SK-N-SH treated with all-trans-retinoic acid at 6 μM for 48 hours (cell line): ENCODE measurements around the gene NRXN2.

Experiments
- ATAC-seq: fragments of 200-7000 bp; cut with Tn5 transposase; 3 replicates; pipeline ENCODE4 v1.9.1; 2020; ENCODE audit warnings: mild to moderate bottlenecking, moderate library complexity
- ARNTL ChIP-seq: fragments of 450-650 bp; formaldehyde crosslinking; IDR thresholded peaks from 2 replicates; pipeline ENCODE4 v1.5.0; 2020; ENCODE audit warnings: low read depth, mild to moderate bottlenecking, moderate library complexity, borderline replicate concordance
- BACH2 ChIP-seq: fragments of 250-450 bp; sonication (Bioruptor Pico); IDR thresholded peaks from 2 replicates; pipeline ENCODE4 v1.9.0; 2021; ENCODE audit warnings: mild to moderate bottlenecking, borderline replicate concordance
- CSDC2 ChIP-seq: fragments of 250-450 bp; sonication (Bioruptor Pico); IDR thresholded peaks from 2 replicates; pipeline ENCODE4 v1.5.0; 2020; ENCODE audit warnings: mild to moderate bottlenecking, moderate library complexity
- ESRRG ChIP-seq: fragments of 250-450 bp; sonication (Bioruptor Pico); IDR thresholded peaks from 2 replicates; pipeline ENCODE4 v1.6.1; 2021; ENCODE audit warnings: mild to moderate bottlenecking
- GLIS3 ChIP-seq: fragments of 250-450 bp; sonication (Bioruptor Pico); IDR thresholded peaks from 2 replicates; pipeline ENCODE4 v1.5.0; 2020; ENCODE audit warnings: mild to moderate bottlenecking, moderate library complexity
- ISL1 ChIP-seq: fragments of 250-450 bp; sonication (Bioruptor Pico); IDR thresholded peaks from 2 replicates; pipeline ENCODE4 v2.1.2; 2022; ENCODE audit warnings: mild to moderate bottlenecking, moderate library complexity
- OSR1 ChIP-seq: fragments of 250-450 bp; sonication (Bioruptor Pico); IDR thresholded peaks from 2 replicates; pipeline ENCODE4 v1.8.0; 2022; ENCODE audit warnings: moderate library complexity, mild to moderate bottlenecking, inconsistent platforms
- PPARA ChIP-seq: fragments of 250-450 bp; sonication (Bioruptor Pico); IDR thresholded peaks from 2 replicates; pipeline ENCODE4 v1.5.0; 2020; ENCODE audit warnings: mild to moderate bottlenecking, borderline replicate concordance
- RARB ChIP-seq: fragments of 250-450 bp; sonication (Bioruptor Pico); IDR thresholded peaks from 2 replicates; pipeline ENCODE4 v1.8.0; 2021; ENCODE audit warnings: mild to moderate bottlenecking, moderate library complexity
- TCF4 ChIP-seq: fragments of 250-450 bp; sonication (Bioruptor Pico); IDR thresholded peaks from 2 replicates; pipeline ENCODE4 v1.8.0; 2021; ENCODE audit warnings: mild to moderate bottlenecking, moderate library complexity, borderline replicate concordance
- TOX ChIP-seq: fragments of 250-450 bp; sonication (Bioruptor Pico); IDR thresholded peaks from 2 replicates; pipeline ENCODE4 v1.8.0; 2021; ENCODE audit warnings: mild to moderate bottlenecking, moderate library complexity, borderline replicate concordance
- ZC3H10 ChIP-seq: fragments of 250-450 bp; sonication (Bioruptor Pico); IDR thresholded peaks from 2 replicates; pipeline ENCODE4 v1.5.1; 2021; ENCODE audit warnings: mild to moderate bottlenecking, moderate library complexity
- ZFP3 ChIP-seq: fragments of 250-450 bp; sonication (Bioruptor Pico); IDR thresholded peaks from 2 replicates; pipeline ENCODE4 v1.5.0; 2020; ENCODE audit warnings: mild to moderate bottlenecking, moderate library complexity
- ZFP30 ChIP-seq: fragments of 450-650 bp; formaldehyde crosslinking; IDR thresholded peaks from 2 replicates; pipeline ENCODE4 v1.5.0; 2022; ENCODE audit warnings: mild to moderate bottlenecking, moderate library complexity
- ZNF565 ChIP-seq: fragments of 450-650 bp; formaldehyde crosslinking; conservative IDR thresholded peaks from 2 replicates; pipeline ENCODE4 v1.5.0; 2020; ENCODE audit warnings: low read depth, mild to moderate bottlenecking, moderate library complexity
- ZNF70 ChIP-seq: fragments of 450-650 bp; formaldehyde crosslinking; IDR thresholded peaks from 2 replicates; pipeline ENCODE4 v1.5.0; 2020; ENCODE audit warnings: mild to moderate bottlenecking, moderate library complexity
- ZNF8 ChIP-seq: fragments of 450-650 bp; formaldehyde crosslinking; IDR thresholded peaks from 2 replicates; pipeline ENCODE4 v1.5.0; 2020; ENCODE audit warnings: mild to moderate bottlenecking, moderate library complexity
- TF ChIP-seq, protein P1 (sequence below): fragments of 250-450 bp; sonication (Bioruptor Pico); IDR thresholded peaks from 2 replicates; pipeline ENCODE4 v1.8.0; 2020; ENCODE audit warnings: mild to moderate bottlenecking, moderate library complexity, borderline replicate concordance
- TF ChIP-seq, protein P2 (sequence below): fragments of 250-450 bp; sonication (Bioruptor Pico); IDR thresholded peaks from 2 replicates; pipeline ENCODE4 v1.5.1; 2021; ENCODE audit warnings: mild to moderate bottlenecking, moderate library complexity
- TF ChIP-seq, protein P3 (sequence below): fragments of 250-450 bp; sonication (Bioruptor Pico); IDR thresholded peaks from 2 replicates; pipeline ENCODE4 v1.5.0; 2020; ENCODE audit warnings: mild to moderate bottlenecking, moderate library complexity
- TF ChIP-seq, protein P4 (sequence below): fragments of 250-450 bp; sonication (Bioruptor Pico); IDR thresholded peaks from 2 replicates; pipeline ENCODE4 v1.8.0; 2021; ENCODE audit warnings: low read depth, mild to moderate bottlenecking, moderate library complexity, borderline replicate concordance
- TF ChIP-seq, protein P5 (sequence below): fragments of 250-450 bp; sonication (Bioruptor Pico); IDR thresholded peaks from 2 replicates; pipeline ENCODE4 v1.5.1; 2020; ENCODE audit warnings: low read depth, mild to moderate bottlenecking, moderate library complexity

The NRXN2 gene

DNA sequence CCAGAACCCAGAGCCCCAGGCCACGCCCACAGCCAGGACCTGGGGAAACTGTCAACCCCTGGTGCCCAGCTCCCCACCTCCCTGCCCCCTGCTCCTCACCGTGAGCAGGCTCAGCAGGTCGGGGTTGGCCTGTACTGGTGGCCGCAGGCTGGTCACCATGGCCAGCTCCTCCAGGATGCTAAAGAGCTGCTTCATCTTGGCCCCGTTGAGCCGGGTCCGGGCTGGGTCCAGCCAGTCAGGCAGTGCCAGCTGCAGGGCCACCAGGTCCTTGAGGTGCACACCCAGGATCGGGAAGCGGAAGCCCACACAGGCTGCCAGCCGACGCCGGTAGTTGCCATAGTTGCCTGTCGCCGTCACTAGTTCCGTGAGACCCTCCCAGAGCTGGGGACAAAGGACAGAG, 13.7 kb upstream of the NRXN2 start:
- no peak for ATAC-seq
- TF ChIP-seq ESRRG (CRISPR knock-in tag): no peak
- no peak for TF ChIP-seq ZFP3 (CRISPR knock-in tag)
- no peak for TF ChIP-seq RARB
- TF ChIP-seq, protein P1, sequence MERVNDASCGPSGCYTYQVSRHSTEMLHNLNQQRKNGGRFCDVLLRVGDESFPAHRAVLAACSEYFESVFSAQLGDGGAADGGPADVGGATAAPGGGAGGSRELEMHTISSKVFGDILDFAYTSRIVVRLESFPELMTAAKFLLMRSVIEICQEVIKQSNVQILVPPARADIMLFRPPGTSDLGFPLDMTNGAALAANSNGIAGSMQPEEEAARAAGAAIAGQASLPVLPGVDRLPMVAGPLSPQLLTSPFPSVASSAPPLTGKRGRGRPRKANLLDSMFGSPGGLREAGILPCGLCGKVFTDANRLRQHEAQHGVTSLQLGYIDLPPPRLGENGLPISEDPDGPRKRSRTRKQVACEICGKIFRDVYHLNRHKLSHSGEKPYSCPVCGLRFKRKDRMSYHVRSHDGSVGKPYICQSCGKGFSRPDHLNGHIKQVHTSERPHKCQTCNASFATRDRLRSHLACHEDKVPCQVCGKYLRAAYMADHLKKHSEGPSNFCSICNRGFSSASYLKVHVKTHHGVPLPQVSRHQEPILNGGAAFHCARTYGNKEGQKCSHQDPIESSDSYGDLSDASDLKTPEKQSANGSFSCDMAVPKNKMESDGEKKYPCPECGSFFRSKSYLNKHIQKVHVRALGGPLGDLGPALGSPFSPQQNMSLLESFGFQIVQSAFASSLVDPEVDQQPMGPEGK: no peak
- TF ChIP-seq CSDC2 (CRISPR knock-in tag): no peak
- TF ChIP-seq, protein P2, sequence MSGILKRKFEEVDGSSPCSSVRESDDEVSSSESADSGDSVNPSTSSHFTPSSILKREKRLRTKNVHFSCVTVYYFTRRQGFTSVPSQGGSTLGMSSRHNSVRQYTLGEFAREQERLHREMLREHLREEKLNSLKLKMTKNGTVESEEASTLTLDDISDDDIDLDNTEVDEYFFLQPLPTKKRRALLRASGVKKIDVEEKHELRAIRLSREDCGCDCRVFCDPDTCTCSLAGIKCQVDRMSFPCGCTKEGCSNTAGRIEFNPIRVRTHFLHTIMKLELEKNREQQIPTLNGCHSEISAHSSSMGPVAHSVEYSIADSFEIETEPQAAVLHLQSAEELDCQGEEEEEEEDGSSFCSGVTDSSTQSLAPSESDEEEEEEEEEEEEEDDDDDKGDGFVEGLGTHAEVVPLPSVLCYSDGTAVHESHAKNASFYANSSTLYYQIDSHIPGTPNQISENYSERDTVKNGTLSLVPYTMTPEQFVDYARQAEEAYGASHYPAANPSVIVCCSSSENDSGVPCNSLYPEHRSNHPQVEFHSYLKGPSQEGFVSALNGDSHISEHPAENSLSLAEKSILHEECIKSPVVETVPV (CRISPR knock-in tag): no peak
- TF ChIP-seq ZC3H10 (CRISPR knock-in tag): no peak
- no peak for TF ChIP-seq OSR1 (CRISPR knock-in tag)
- no peak for TF ChIP-seq ZNF70 (CRISPR knock-in tag)
- TF ChIP-seq PPARA (CRISPR knock-in tag): no peak
- no peak for TF ChIP-seq ZNF565 (CRISPR knock-in tag)
- TF ChIP-seq, protein P3, sequence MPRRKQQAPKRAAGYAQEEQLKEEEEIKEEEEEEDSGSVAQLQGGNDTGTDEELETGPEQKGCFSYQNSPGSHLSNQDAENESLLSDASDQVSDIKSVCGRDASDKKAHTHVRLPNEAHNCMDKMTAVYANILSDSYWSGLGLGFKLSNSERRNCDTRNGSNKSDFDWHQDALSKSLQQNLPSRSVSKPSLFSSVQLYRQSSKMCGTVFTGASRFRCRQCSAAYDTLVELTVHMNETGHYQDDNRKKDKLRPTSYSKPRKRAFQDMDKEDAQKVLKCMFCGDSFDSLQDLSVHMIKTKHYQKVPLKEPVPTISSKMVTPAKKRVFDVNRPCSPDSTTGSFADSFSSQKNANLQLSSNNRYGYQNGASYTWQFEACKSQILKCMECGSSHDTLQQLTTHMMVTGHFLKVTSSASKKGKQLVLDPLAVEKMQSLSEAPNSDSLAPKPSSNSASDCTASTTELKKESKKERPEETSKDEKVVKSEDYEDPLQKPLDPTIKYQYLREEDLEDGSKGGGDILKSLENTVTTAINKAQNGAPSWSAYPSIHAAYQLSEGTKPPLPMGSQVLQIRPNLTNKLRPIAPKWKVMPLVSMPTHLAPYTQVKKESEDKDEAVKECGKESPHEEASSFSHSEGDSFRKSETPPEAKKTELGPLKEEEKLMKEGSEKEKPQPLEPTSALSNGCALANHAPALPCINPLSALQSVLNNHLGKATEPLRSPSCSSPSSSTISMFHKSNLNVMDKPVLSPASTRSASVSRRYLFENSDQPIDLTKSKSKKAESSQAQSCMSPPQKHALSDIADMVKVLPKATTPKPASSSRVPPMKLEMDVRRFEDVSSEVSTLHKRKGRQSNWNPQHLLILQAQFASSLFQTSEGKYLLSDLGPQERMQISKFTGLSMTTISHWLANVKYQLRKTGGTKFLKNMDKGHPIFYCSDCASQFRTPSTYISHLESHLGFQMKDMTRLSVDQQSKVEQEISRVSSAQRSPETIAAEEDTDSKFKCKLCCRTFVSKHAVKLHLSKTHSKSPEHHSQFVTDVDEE (CRISPR knock-in tag): no peak
- TF ChIP-seq ARNTL (CRISPR knock-in tag): no peak
- TF ChIP-seq, protein P4, sequence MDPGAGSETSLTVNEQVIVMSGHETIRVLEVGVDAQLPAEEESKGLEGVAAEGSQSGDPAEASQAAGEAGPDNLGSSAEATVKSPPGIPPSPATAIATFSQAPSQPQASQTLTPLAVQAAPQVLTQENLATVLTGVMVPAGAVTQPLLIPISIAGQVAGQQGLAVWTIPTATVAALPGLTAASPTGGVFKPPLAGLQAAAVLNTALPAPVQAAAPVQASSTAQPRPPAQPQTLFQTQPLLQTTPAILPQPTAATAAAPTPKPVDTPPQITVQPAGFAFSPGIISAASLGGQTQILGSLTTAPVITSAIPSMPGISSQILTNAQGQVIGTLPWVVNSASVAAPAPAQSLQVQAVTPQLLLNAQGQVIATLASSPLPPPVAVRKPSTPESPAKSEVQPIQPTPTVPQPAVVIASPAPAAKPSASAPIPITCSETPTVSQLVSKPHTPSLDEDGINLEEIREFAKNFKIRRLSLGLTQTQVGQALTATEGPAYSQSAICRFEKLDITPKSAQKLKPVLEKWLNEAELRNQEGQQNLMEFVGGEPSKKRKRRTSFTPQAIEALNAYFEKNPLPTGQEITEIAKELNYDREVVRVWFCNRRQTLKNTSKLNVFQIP (CRISPR knock-in tag): no peak
- no peak for TF ChIP-seq TOX (CRISPR knock-in tag)
- no peak for TF ChIP-seq TCF4 (CRISPR knock-in tag)
- TF ChIP-seq ZNF8: no peak

DNA sequence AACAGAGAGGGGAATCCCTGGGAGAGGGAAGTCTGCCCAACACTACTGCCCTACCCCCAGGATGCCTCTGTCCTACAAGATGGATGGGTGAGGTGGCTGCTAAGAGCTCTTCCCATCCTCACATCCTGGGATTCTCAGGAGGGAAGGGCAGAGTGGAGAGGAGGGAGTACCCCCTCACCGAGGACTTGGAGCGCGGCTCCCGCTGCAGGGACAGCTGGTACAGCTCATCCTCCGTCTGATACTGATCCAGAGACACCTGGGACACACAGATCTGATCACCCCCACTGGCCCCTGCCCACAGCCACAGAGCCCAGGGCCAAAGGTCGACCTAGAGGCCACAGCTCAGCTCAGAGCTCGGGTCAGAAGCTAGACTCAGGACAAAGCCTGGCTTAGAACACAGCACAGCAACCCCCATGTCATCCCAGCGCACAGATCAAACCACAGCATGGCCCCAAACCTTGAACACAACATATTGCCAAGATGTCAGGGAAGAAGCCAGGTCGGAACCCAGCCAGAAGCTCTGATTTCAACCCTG, 12.8 kb upstream of the NRXN2 start:
- no peak for ATAC-seq
- TF ChIP-seq CSDC2 (CRISPR knock-in tag) (no peak), GLIS3 (CRISPR knock-in tag) (no peak), TCF4 (CRISPR knock-in tag) (no peak), ARNTL (CRISPR knock-in tag) (no peak)
- TF ChIP-seq, protein P2 (CRISPR knock-in tag): no peak

DNA sequence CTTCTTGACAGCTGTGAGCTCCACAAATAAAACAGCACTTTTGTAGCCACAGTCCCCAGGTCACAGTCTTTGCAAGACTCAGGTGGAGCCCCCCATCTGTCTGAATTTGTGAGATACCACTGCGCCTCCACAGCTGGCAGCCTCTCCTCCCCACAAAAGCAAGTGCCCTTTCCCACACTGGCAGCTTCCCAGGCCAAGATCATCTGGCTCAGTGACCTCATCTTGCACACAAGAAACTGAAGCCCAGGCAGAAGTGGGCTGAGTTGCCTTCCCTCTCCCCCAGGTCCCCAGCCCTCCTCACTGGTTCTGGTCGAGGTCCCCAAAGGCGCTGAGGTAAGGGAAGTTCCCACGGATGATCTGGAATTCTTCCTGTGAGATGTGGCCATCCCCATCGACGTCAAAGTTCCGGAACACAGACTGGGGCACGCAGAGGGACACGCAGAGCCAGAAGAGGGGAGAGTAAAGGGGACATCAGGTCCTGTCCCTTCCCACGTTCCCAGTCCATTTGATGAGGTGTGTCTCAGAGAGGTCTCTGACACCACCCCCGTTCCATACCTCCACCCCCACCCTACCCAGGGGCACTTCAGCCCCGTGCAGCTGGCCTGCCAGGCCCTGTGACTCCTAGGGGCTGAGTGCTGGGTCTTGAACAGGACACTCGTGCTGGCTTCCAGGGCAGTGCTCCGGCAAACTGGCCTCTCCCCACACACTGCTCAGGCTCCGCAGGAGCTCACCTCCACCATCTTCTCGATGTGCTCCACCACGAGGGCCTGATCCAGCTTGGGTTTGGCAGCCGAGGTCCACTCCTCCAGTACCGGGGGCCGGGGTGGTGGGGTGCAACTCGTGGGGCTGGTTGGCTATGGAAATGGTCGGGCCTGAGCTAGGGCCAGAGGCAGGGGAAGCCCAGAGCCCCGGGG, 12.1 kb upstream of the NRXN2 start:
- ATAC-seq: no peak
- TF ChIP-seq TOX (CRISPR knock-in tag) (no peak), BACH2 (no peak), ZNF70 (CRISPR knock-in tag) (no peak), ZFP30 (no peak), OSR1 (CRISPR knock-in tag) (no peak), ISL1 (CRISPR knock-in tag) (no peak), CSDC2 (CRISPR knock-in tag) (no peak), PPARA (CRISPR knock-in tag) (no peak), ESRRG (CRISPR knock-in tag) (no peak), ZC3H10 (CRISPR knock-in tag) (no peak), ZNF8 (no peak), ARNTL (CRISPR knock-in tag) (no peak), TCF4 (CRISPR knock-in tag) (no peak), ZFP3 (CRISPR knock-in tag) (no peak)
- TF ChIP-seq, protein P4 (CRISPR knock-in tag): no peak
- TF ChIP-seq, protein P5, sequence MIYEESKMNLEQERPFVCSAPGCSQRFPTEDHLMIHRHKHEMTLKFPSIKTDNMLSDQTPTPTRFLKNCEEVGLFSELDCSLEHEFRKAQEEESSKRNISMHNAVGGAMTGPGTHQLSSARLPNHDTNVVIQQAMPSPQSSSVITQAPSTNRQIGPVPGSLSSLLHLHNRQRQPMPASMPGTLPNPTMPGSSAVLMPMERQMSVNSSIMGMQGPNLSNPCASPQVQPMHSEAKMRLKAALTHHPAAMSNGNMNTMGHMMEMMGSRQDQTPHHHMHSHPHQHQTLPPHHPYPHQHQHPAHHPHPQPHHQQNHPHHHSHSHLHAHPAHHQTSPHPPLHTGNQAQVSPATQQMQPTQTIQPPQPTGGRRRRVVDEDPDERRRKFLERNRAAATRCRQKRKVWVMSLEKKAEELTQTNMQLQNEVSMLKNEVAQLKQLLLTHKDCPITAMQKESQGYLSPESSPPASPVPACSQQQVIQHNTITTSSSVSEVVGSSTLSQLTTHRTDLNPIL (CRISPR knock-in tag): no peak
